Keratinocyte (primary cell): ENCODE results near the gene GHRH. TPM values are rescaled to one million over a fixed set of nuclear protein-coding genes. Genes with fewer than 3 reads are reported as not detected.
A peak's percentile ranks its signal among the peaks of the same experiment; 100 is the strongest.

Experiments
- DNase-seq: peaks from one replicate; pipeline ENCODE4 v3.0.0-alpha.2; 2011; ENCODE audit warnings: low read depth, missing footprints, low spot score
- FAIRE-seq: peaks from 2 replicates; lab custom pipeline; 2011; peaks lifted over from hg19 to GRCh38; lab: Jason Lieb, UNC
- H2AFZ ChIP-seq: 2 replicates; pipeline ENCODE4 v1.6.0; 2012; ENCODE audit warnings: low read length, control low read depth, inconsistent platforms; ENCODE audit not compliant: control insufficient read depth
- H3K27ac ChIP-seq: 2 replicates; pipeline ENCODE4 v1.5.1; 2011; ENCODE audit warnings: low read length; ENCODE audit not compliant: control insufficient read depth, insufficient read depth
- H3K27me3 ChIP-seq: 3 replicates; pipeline ENCODE4 v1.6.0; 2011; ENCODE audit warnings: low read length; ENCODE audit not compliant: control insufficient read depth, insufficient read depth; ENCODE audit errors: extremely low read depth
- H3K36me3 ChIP-seq, 2 experiments: 2 replicates in 1 of 2; 3 replicates in 1 of 2; pipeline ENCODE4 v1.5.1; 2011; ENCODE audit warnings: low read length in 2 of 2, mild to moderate bottlenecking in 1 of 2; ENCODE audit not compliant: control insufficient read depth in 2 of 2, insufficient read depth in 2 of 2; ENCODE audit errors: extremely low read depth in 1 of 2
- H3K4me1 ChIP-seq: 3 replicates; pipeline ENCODE4 v1.5.1; 2011; ENCODE audit warnings: low read length; ENCODE audit not compliant: control insufficient read depth, insufficient read depth; ENCODE audit errors: extremely low read depth
- H3K4me2 ChIP-seq: 3 replicates; pipeline ENCODE4 v1.6.0; 2011; ENCODE audit warnings: low read depth, low read length; ENCODE audit not compliant: control insufficient read depth, insufficient read depth; ENCODE audit errors: extremely low read depth
- H3K4me3 ChIP-seq, 3 experiments: fragments of 200-600 bp in 1 of 3; sonication (generic) in 1 of 3; 2 replicates in 2 of 3; 3 replicates in 1 of 3; pipeline ENCODE4 v1.5.1; 2011 to 2016; ENCODE audit warnings: low read length in 3 of 3, mild to moderate bottlenecking in 3 of 3, control low read depth in 2 of 3, inconsistent platforms in 1 of 3, low read depth in 1 of 3, mixed read lengths in 1 of 3, mixed run types in 1 of 3, moderate library complexity in 1 of 3; ENCODE audit not compliant: control insufficient read depth in 2 of 3, insufficient read depth in 2 of 3; ENCODE audit errors: extremely low read depth in 1 of 3
- H3K79me2 ChIP-seq: 2 replicates; pipeline ENCODE4 v1.6.0; 2012; ENCODE audit warnings: low read length; ENCODE audit not compliant: control insufficient read depth, insufficient read depth
- H3K9ac ChIP-seq: 3 replicates; pipeline ENCODE4 v1.6.0; 2011; ENCODE audit warnings: low read length; ENCODE audit not compliant: control insufficient read depth, insufficient read depth; ENCODE audit errors: extremely low read depth
- H3K9me1 ChIP-seq: 3 replicates; pipeline ENCODE4 v1.6.0; 2011; ENCODE audit warnings: low read length; ENCODE audit not compliant: control insufficient read depth, insufficient read depth; ENCODE audit errors: extremely low read depth
- H3K9me3 ChIP-seq: 2 replicates; pipeline ENCODE4 v1.5.1; 2012; ENCODE audit warnings: low read depth, low read length; ENCODE audit not compliant: control insufficient read depth
- H4K20me1 ChIP-seq: 3 replicates; pipeline ENCODE4 v1.6.0; 2011; ENCODE audit warnings: low read length; ENCODE audit not compliant: control insufficient read depth, insufficient read depth; ENCODE audit errors: extremely low read depth
- CTCF ChIP-seq, 3 experiments: IDR thresholded peaks in 1 of 3; conservative IDR thresholded peaks in 1 of 3; optimal IDR thresholded peaks in 1 of 3; 2 replicates in 2 of 3; 3 replicates in 1 of 3; pipeline versions ENCODE3 to v1.5.1; 2011; ENCODE audit warnings: low read length in 3 of 3, mild to moderate bottlenecking in 3 of 3, moderate library complexity in 2 of 3, control low read depth in 1 of 3, inconsistent platforms in 1 of 3; ENCODE audit not compliant: insufficient read depth in 2 of 3; ENCODE audit errors: extremely low read depth in 1 of 3
- EZH2 ChIP-seq: IDR thresholded peaks from one replicate; pipeline ENCODE4 v1.6.1; 2012; ENCODE audit warnings: inconsistent platforms, mild to moderate bottlenecking, low read length, moderate library complexity
- dilution Hi-C: fragments of 300-500 bp; cut with MboI; formaldehyde crosslinking; loops from one replicate; pipeline ENCODE4 v1.7.0; 2020; ENCODE audit warnings: low sequenced_read_pairs; ENCODE audit not compliant: extremely low pct_ligation_motif_present
- polyA plus RNA-seq, 5 experiments: library from polyadenylated mRNA; depleted of rRNA in 3 of 5; stranded (reverse) in 3 of 5; stranded (forward) in 1 of 5; unstranded in 1 of 5; fragments of >200 nt; gene quantifications; 1 replicate in 1 of 5; 2 replicates in 3 of 5; 3 replicates in 1 of 5; pipeline versions ENCODE4 v1.2.1 to v1.2.3, GENCODE V29; 2011 to 2012; ENCODE audit warnings: missing spikeins in 2 of 5, low read depth in 1 of 5, low replicate concordance in 1 of 5

Gene GHRH
- polyA plus RNA-seq, 1 donor (not counting 4 experiments of a cell fraction or from before 2014, with no cell fraction given) = not detected

DNA sequence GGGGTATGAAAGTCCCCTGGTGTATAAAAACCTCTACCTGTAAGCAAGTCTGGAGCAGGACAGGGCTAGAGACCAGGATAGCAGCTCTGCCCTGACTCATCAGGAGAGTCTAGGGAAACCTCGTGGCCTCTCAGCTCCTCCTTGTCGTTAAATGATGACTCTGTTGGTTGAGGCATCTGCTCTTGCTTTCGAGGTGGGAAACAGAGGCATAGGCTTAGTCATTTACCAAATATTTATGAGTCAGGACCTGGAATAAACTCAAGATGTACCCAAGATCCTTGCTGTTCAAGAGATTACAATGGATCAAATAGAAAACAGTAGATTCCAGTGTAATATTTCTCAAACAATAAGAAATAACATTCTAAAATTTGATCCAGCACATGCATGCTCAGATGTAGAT is 33.4 kb upstream of the GHRH start:
- peaks cover 8 to 21% of the 10 kb centered on the region in 2 experiments for H3K36me3 ChIP-seq
- peak overlapping the region; percentile 98 for H3K27ac ChIP-seq
- dilution Hi-C loops = no loop called here
- no peak overlapping the region for H2AFZ ChIP-seq
- H3K79me2 ChIP-seq = peaks cover 59% of the 10 kb centered on the region
- H3K9ac ChIP-seq = peak overlapping the region; percentile 76
- DNase-seq (peak; percentile 97), FAIRE-seq (peak; percentile 91)
- TF ChIP-seq EZH2 = no peak
- no peak for TF ChIP-seq CTCF (optimal IDR thresholded peaks at IDR 0.05 in 1 of 3, IDR thresholded peaks at IDR 0.05 in 1 of 3, conservative IDR thresholded peaks at IDR 0.05 in 1 of 3; ENCODE audit: extremely low read depth in 1 of 3, insufficient read depth in 2 of 3, low read length in 3 of 3)
- peaks cover 62% of the 10 kb centered on the region for H3K4me1 ChIP-seq
- H3K4me3 ChIP-seq = peak overlapping the region in 2 of 3 experiments; percentile 61 to 69
- H3K9me1 ChIP-seq = peaks cover 5% of the 10 kb centered on the region
- peak overlapping the region; percentile 98 for H3K4me2 ChIP-seq
- H3K27me3 ChIP-seq = no peaks in the 10 kb centered on the region
- no peaks in the 10 kb centered on the region for H4K20me1 ChIP-seq
- H3K9me3 ChIP-seq = no peaks in the 10 kb centered on the region

- Histone ChIP-seq H3K9ac (peak overlapping the region; percentile 76), H4K20me1 (no peaks in the 10 kb centered on the region), H3K9me3 (no peaks in the 10 kb centered on the region), H3K4me2 (peak overlapping the region; percentile 98), H3K27me3 (no peaks in the 10 kb centered on the region), H3K36me3 (peaks cover 3 to 17% of the 10 kb centered on the region in 2 experiments), H2AFZ (no peak overlapping the region), H3K27ac (peak overlapping the region; percentile 98), H3K4me3 (peak overlapping the region in 1 of 3 experiments; percentile 1), H3K9me1 (peaks cover 1% of the 10 kb centered on the region), H3K79me2 (peaks cover 58% of the 10 kb centered on the region), H3K4me1 (peaks cover 60% of the 10 kb centered on the region)
- no peak for FAIRE-seq
- TF ChIP-seq EZH2 (no peak), CTCF (optimal IDR thresholded peaks at IDR 0.05 in 1 of 3, IDR thresholded peaks at IDR 0.05 in 1 of 3, conservative IDR thresholded peaks at IDR 0.05 in 1 of 3; ENCODE audit: extremely low read depth in 1 of 3, insufficient read depth in 2 of 3, low read length in 3 of 3) (no peak)
- dilution Hi-C loops = no loop called here
- DNase-seq = no peak
Observed at GRCh38 chr20:37294262-37294981, 32.8 kb upstream of the GHRH start.
